Chondrocyte (in vitro differentiated cells): ENCODE measurements around the gene PLXDC2. TPM values are rescaled to one million over a fixed set of nuclear protein-coding genes. Genes with fewer than 3 reads are reported as not detected.

ENCODE experiments used
- DNase-seq: peaks from one replicate; pipeline ENCODE4 v3.0.0; 2021; ENCODE audit warnings: mixed read lengths, low spot score
- H3K27ac Mint-ChIP-seq: one replicate; pipeline ENCODE4 v1.8.0; 2021; ENCODE audit warnings: mild to moderate bottlenecking, moderate library complexity, mixed read lengths; ENCODE audit not compliant: unreplicated experiment
- H3K27me3 Mint-ChIP-seq: 2 replicates; pipeline ENCODE4 v1.8.0; 2021; ENCODE audit warnings: low read depth, mixed read lengths
- H3K36me3 Mint-ChIP-seq: 2 replicates; pipeline ENCODE4 v1.8.0; 2021; ENCODE audit warnings: low read depth, mixed read lengths
- H3K4me1 Mint-ChIP-seq: 2 replicates; pipeline ENCODE4 v1.8.0; 2021; ENCODE audit warnings: low read depth, mild to moderate bottlenecking, mixed read lengths
- H3K4me3 Mint-ChIP-seq: one replicate; pipeline ENCODE4 v1.8.0; 2021; ENCODE audit warnings: mild to moderate bottlenecking, moderate library complexity, mixed read lengths; ENCODE audit not compliant: unreplicated experiment
- H3K9me3 Mint-ChIP-seq: 2 replicates; pipeline ENCODE4 v1.8.0; 2021; ENCODE audit warnings: low read depth, mixed read lengths
- CTCF ChIP-seq: fragments of 200-600 bp; sonication (generic); IDR thresholded peaks from 2 replicates; pipeline ENCODE4 v1.5.0; 2021; ENCODE audit warnings: antibody characterized with exemption, mild to moderate bottlenecking, moderate library complexity
- total RNA-seq: library from RNA; stranded (reverse); gene quantifications from 3 replicates; pipeline ENCODE4 v1.2.1, GENCODE V29; 2021

The PLXDC2 gene
- total RNA-seq, 1 donor from 2014 or later: 88.5 TPM

GRCh38 chr10:19929506-19930140 lies 113.4 kb downstream of the PLXDC2 start:
- TF ChIP-seq CTCF: peak; percentile 7
- Mint-ChIP-seq H3K4me3 (peak overlapping the region; percentile 33), H3K27ac (peak overlapping the region; percentile 92), H3K27me3 (no peaks in the 10 kb centered on the region), H3K9me3 (no peaks in the 10 kb centered on the region), H3K36me3 (no peaks in the 10 kb centered on the region), H3K4me1 (peaks cover 61% of the 10 kb centered on the region)
- no peak for DNase-seq

GRCh38 chr10:19930936-19931893 lies 115.0 kb downstream of the PLXDC2 start:
- Mint-ChIP-seq H3K4me1 (peaks cover 50% of the 10 kb centered on the region), H3K27ac (peak overlapping the region; percentile 95)
- peak; percentile 26 for TF ChIP-seq CTCF

GRCh38 chr10:19931894-19932590 lies 115.8 kb downstream of the PLXDC2 start:
- peaks cover 2% of the 10 kb centered on the region for H3K36me3 Mint-ChIP-seq
- peaks cover 42% of the 10 kb centered on the region for H3K4me1 Mint-ChIP-seq
- H3K27me3 Mint-ChIP-seq: no peaks in the 10 kb centered on the region
- no peak for DNase-seq
- TF ChIP-seq CTCF: no peak
- H3K4me3 Mint-ChIP-seq: no peak overlapping the region
- peak overlapping the region; percentile 95 for H3K27ac Mint-ChIP-seq
- no peaks in the 10 kb centered on the region for H3K9me3 Mint-ChIP-seq

More at GRCh38 chr10:19930936-19931893, 115.0 kb downstream of the PLXDC2 start:
- Mint-ChIP-seq H3K27me3 (no peaks in the 10 kb centered on the region), H3K4me3 (peak overlapping the region; percentile 26), H3K9me3 (no peaks in the 10 kb centered on the region), H3K36me3 (no peaks in the 10 kb centered on the region)
- DNase-seq: no peak

DNA sequence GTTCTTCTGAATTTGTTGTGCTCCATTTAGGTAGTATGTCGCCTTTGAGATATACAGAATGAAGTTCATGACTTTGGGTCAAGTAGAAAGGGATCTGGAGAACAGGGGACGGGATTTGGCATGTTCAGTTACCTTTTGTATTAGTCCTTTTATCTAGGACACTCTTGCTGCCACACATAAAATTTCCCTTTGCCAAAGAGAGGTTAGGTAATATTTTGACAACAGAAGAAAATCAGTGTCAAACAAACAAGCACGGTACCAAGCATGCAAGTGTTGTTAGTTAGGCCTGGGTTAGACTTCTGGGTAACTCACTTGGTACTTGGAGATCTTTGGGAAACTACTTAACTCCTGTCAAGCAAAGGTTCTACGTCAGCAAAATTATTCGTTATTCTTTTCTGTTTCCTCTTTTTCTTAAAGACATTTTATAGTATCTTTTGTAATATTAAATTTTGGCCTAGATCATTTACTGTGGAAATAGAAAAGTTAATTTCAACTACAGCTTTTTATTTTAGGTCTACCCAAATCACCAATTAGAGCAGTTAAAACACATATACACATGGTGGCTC lies 116.7 kb downstream of the PLXDC2 start:
- Mint-ChIP-seq H3K27me3 (no peaks in the 10 kb centered on the region), H3K9me3 (no peaks in the 10 kb centered on the region), H3K4me3 (no peak overlapping the region), H3K4me1 (peaks cover 40% of the 10 kb centered on the region), H3K27ac (no peak overlapping the region), H3K36me3 (peaks cover 2% of the 10 kb centered on the region)
- TF ChIP-seq CTCF: no peak
- DNase-seq: no peak
